IMR-90 (cell line): ENCODE measurements around the gene TEX11.

Source experiments
- CTCF ChIP-seq: conservative IDR thresholded peaks from 2 replicates; pipeline ENCODE4 v1.5.1; 2012; ENCODE audit warnings: mild to moderate bottlenecking, low read depth, low read length, improper control_type of control experiment
- FOS ChIP-seq: fragments of 150-350 bp; IDR thresholded peaks from 2 replicates; pipeline ENCODE4 v1.6.1; 2016; ENCODE audit warnings: low read depth, low read length
- POLR2A ChIP-seq: IDR thresholded peaks from 2 replicates; pipeline ENCODE4 v1.6.1; 2012; ENCODE audit warnings: mild to moderate bottlenecking, low read depth, low read length

GRCh38 chrX:70806081-70806480, 102.4 kb downstream of the TEX11 start:
- TF ChIP-seq POLR2A (no peak), FOS (no peak), CTCF (no peak)
